H1 (cell line): ENCODE data around the gene TMCC1. TPM values are rescaled to one million over a fixed set of nuclear protein-coding genes. Genes with fewer than 3 reads are reported as not detected.
"Not testable (repeated sequence)": the region's sequence is repeated elsewhere in the genome, so short reads cannot be mapped to it uniquely, and the experiment has no call there.

ENCODE experiments used
- CTCF ChIA-PET: fragments of 300-600 bp; sonication (Branson Sonifier 250); formaldehyde crosslinking; loops from one replicate; lab custom pipeline; 2021; ENCODE audit not compliant: partially characterized antibody; lab: Charles Lee
- POLR2A ChIA-PET: fragments of 300-600 bp; sonication (Branson Sonifier 250); formaldehyde crosslinking; loops from one replicate; lab custom pipeline; 2021; ENCODE audit warnings: inconsistent platforms; ENCODE audit not compliant: partially characterized antibody; lab: Charles Lee
- DNase-seq, 2 experiments: peaks; one replicate each; pipeline versions ENCODE4 v3.0.0 to v3.0.0-alpha.2; 2010 to 2022; ENCODE audit warnings: low spot score in 2 of 2, low read depth in 1 of 2, mixed read lengths in 1 of 2
- FAIRE-seq: peaks from 2 replicates; lab custom pipeline; 2011; peaks lifted over from hg19 to GRCh38; lab: Jason Lieb, UNC
- H2AFZ ChIP-seq: 2 replicates; pipeline ENCODE4 v1.8.1; 2012; ENCODE audit warnings: low read length, inconsistent platforms
- H2AK5ac ChIP-seq: 2 replicates; pipeline ENCODE4 v1.6.1; 2013; ENCODE audit warnings: low read depth, low read length
- H2BK120ac ChIP-seq: replicated peaks from 2 replicates; pipeline ENCODE3; 2013; ENCODE audit warnings: low read depth, low read length, inconsistent platforms
- H2BK12ac ChIP-seq: 2 replicates; pipeline ENCODE4 v1.6.1; 2013; ENCODE audit warnings: low read depth, low read length
- H2BK15ac ChIP-seq: 2 replicates; pipeline ENCODE4 v1.6.1; 2013; ENCODE audit warnings: low read length
- H2BK20ac ChIP-seq: 2 replicates; pipeline ENCODE4 v1.6.1; 2013; ENCODE audit warnings: low read length
- H2BK5ac ChIP-seq: 2 replicates; pipeline ENCODE4 v1.6.1; 2013; ENCODE audit warnings: low read depth, low read length
- H3K14ac ChIP-seq: 2 replicates; pipeline ENCODE4 v1.6.1; 2013; ENCODE audit warnings: inconsistent platforms; ENCODE audit not compliant: insufficient read length
- H3K18ac ChIP-seq: 2 replicates; pipeline ENCODE4 v1.6.1; 2013; ENCODE audit warnings: low read length; ENCODE audit errors: extremely low read depth
- H3K23ac ChIP-seq: 2 replicates; pipeline ENCODE4 v1.6.1; 2013; ENCODE audit warnings: inconsistent platforms; ENCODE audit not compliant: insufficient read length
- H3K23me2 ChIP-seq: 2 replicates; pipeline ENCODE4 v1.6.1; 2013; ENCODE audit warnings: low read depth, low read length
- H3K27ac ChIP-seq: 2 replicates; pipeline ENCODE4 v1.6.1; 2011; ENCODE audit warnings: low read depth, low read length, inconsistent platforms
- H3K27me3 ChIP-seq, 4 experiments: replicated peaks in 1 of 4; 1 replicate in 1 of 4; 2 replicates in 3 of 4; pipeline versions ENCODE4 v1.6.1 to v1.8.1; 2011 to 2013; ENCODE audit warnings: low read length in 3 of 4, mild to moderate bottlenecking in 3 of 4, inconsistent platforms in 2 of 4, mixed read lengths in 2 of 4, moderate library complexity in 1 of 4; ENCODE audit not compliant: control insufficient read depth in 3 of 4, insufficient read depth in 3 of 4; ENCODE audit errors: extremely low read depth in 1 of 4
- H3K36me3 ChIP-seq, 4 experiments: 2 replicates each; pipeline versions ENCODE4 v1.6.1 to v1.8.1; 2011 to 2013; ENCODE audit warnings: mild to moderate bottlenecking in 4 of 4, low read length in 3 of 4, moderate library complexity in 2 of 4, control low read depth in 1 of 4, inconsistent platforms in 1 of 4; ENCODE audit not compliant: insufficient read depth in 4 of 4, control insufficient read depth in 2 of 4
- H3K4ac ChIP-seq: replicated peaks from 2 replicates; pipeline ENCODE3; 2013; ENCODE audit warnings: low read length, low read depth, mixed read lengths, inconsistent platforms; ENCODE audit not compliant: insufficient read length
- H3K4me1 ChIP-seq, 4 experiments: replicated peaks in 1 of 4; 1 replicate in 1 of 4; 2 replicates in 3 of 4; pipeline versions ENCODE4 v1.6.1 to v1.8.1; 2011 to 2013; ENCODE audit warnings: low read length in 3 of 4, inconsistent platforms in 2 of 4, mixed read lengths in 1 of 4; ENCODE audit not compliant: insufficient read depth in 4 of 4, control insufficient read depth in 3 of 4
- H3K4me2 ChIP-seq, 2 experiments: 2 replicates each; pipeline versions ENCODE4 v1.6.1 to v1.8.1; 2011 to 2013; ENCODE audit warnings: low read depth in 2 of 2, low read length in 2 of 2, control low read depth in 1 of 2, inconsistent platforms in 1 of 2, mild to moderate bottlenecking in 1 of 2; ENCODE audit not compliant: insufficient read depth in 1 of 2
- H3K4me3 ChIP-seq, 4 experiments: fragments of 200-600, 300-600 bp in 1 of 4; sonication (generic), shearing (Covaris generic), sonication (Bioruptor Twin) in 1 of 4; 2 replicates each; pipeline versions ENCODE4 v1.5.1 to v1.8.1; 2011 to 2016; ENCODE audit warnings: low read length in 4 of 4, low read depth in 3 of 4, control low read depth in 2 of 4, inconsistent platforms in 2 of 4, mild to moderate bottlenecking in 2 of 4, mixed read lengths in 1 of 4, moderate library complexity in 1 of 4; ENCODE audit not compliant: insufficient read depth in 2 of 4; ENCODE audit errors: extremely low read depth in 1 of 4
- H3K56ac ChIP-seq: replicated peaks from 2 replicates; pipeline ENCODE3; 2013; ENCODE audit warnings: low read depth, mild to moderate bottlenecking, mixed read lengths, low read length, inconsistent platforms; ENCODE audit not compliant: insufficient read length
- H3K79me1 ChIP-seq: 2 replicates; pipeline ENCODE4 v1.6.1; 2013; ENCODE audit warnings: low read depth, low read length, control low read depth
- H3K79me2 ChIP-seq, 2 experiments: 2 replicates each; pipeline versions ENCODE4 v1.6.1 to v1.8.1; 2012 to 2013; ENCODE audit warnings: low read length in 2 of 2, mild to moderate bottlenecking in 2 of 2, inconsistent platforms in 1 of 2; ENCODE audit not compliant: insufficient read depth in 2 of 2, control insufficient read depth in 1 of 2
- H3K9ac ChIP-seq, 4 experiments: replicated peaks in 1 of 4; 1 replicate in 1 of 4; 2 replicates in 3 of 4; pipeline versions ENCODE4 v1.6.1 to v1.8.1; 2011 to 2013; ENCODE audit warnings: low read depth in 3 of 4, low read length in 3 of 4, control low read depth in 2 of 4, mild to moderate bottlenecking in 2 of 4, moderate library complexity in 2 of 4, inconsistent platforms in 1 of 4; ENCODE audit errors: extremely low read depth in 1 of 4
- H3K9me3 ChIP-seq, 2 experiments: 2 replicates each; pipeline versions ENCODE4 v1.6.1 to v1.8.1; 2012 to 2013; ENCODE audit warnings: mild to moderate bottlenecking in 2 of 2, moderate library complexity in 2 of 2, control low read depth in 1 of 2, inconsistent platforms in 1 of 2, low read depth in 1 of 2, low read length in 1 of 2, mixed read lengths in 1 of 2; ENCODE audit not compliant: insufficient read depth in 2 of 2
- H4K20me1 ChIP-seq, 2 experiments: replicated peaks in 1 of 2; 2 replicates each; pipeline versions ENCODE3 to v1.8.1; 2011 to 2013; ENCODE audit warnings: inconsistent platforms in 2 of 2, low read length in 2 of 2, mild to moderate bottlenecking in 1 of 2; ENCODE audit not compliant: insufficient read depth in 2 of 2, control insufficient read depth in 1 of 2
- H4K5ac ChIP-seq: 2 replicates; pipeline ENCODE4 v1.6.1; 2013; ENCODE audit warnings: low read length, low read depth, mixed read lengths, inconsistent platforms; ENCODE audit not compliant: insufficient read length
- H4K8ac ChIP-seq: 2 replicates; pipeline ENCODE4 v1.8.0; 2013; ENCODE audit warnings: mild to moderate bottlenecking, moderate library complexity, low read length, inconsistent platforms; ENCODE audit not compliant: insufficient read depth; ENCODE audit errors: extremely low read depth
- H4K91ac ChIP-seq: replicated peaks from 2 replicates; pipeline ENCODE3; 2013; ENCODE audit warnings: low read length, mixed read lengths, inconsistent platforms; ENCODE audit not compliant: insufficient read length
- ATF2 ChIP-seq: IDR thresholded peaks from 2 replicates; pipeline ENCODE4 v1.6.1; 2012; ENCODE audit warnings: low read length, inconsistent platforms
- EGR1 ChIP-seq: IDR thresholded peaks from 2 replicates; pipeline ENCODE4 v1.6.1; 2011; ENCODE audit warnings: low read depth, low read length, borderline replicate concordance
- EP300 ChIP-seq, 2 experiments: IDR thresholded peaks; 1 replicate in 1 of 2; 2 replicates in 1 of 2; pipeline ENCODE4 v1.6.1; 2011 to 2012; ENCODE audit warnings: low read depth in 2 of 2, low read length in 2 of 2, mild to moderate bottlenecking in 2 of 2, borderline replicate concordance in 1 of 2, inconsistent platforms in 1 of 2, moderate library complexity in 1 of 2
- RNF2 ChIP-seq: fragments of 200-900, 300-1000 bp; sonication (generic); IDR thresholded peaks from 2 replicates; pipeline ENCODE4 v1.7.1; 2016; ENCODE audit warnings: borderline replicate concordance, low read depth, mild to moderate bottlenecking, antibody characterized with exemption, low read length; ENCODE audit not compliant: poor library complexity, severe bottlenecking; ENCODE audit errors: missing control alignments
- WGBS, 2 experiments: shearing (Covaris generic) in 1 of 2; methylation state at CpG; one replicate each; pipeline versions ENCODE4 v1.1.6 to v1.1.7; 2013 to 2015; ENCODE audit warnings: low lambda C conversion rate in 2 of 2, mixed read lengths in 2 of 2, inconsistent platforms in 1 of 2, low coverage in 1 of 2, missing lambda C conversion rate in 1 of 2; ENCODE audit not compliant: insufficient replicate concordance in 2 of 2, insufficient coverage in 1 of 2, insufficient read length in 1 of 2; ENCODE audit errors: extremely low coverage in 1 of 2, missing lambda C conversion rate in 1 of 2; 5-methylcytosine and 5-hydroxymethylcytosine counted together
- polyA plus RNA-seq, 7 experiments: library from polyadenylated mRNA; depleted of rRNA in 3 of 7; stranded (reverse) in 5 of 7; unstranded in 2 of 7; fragments of >200 nt in 5 of 7; fragments of 200-250 nt in 2 of 7; gene quantifications; 1 replicate in 5 of 7; 2 replicates in 1 of 7; 4 replicates in 1 of 7; pipeline versions ENCODE4 v1.2.1 to v1.2.3, GENCODE V29; 2011 to 2013; ENCODE audit warnings: missing spikeins in 2 of 7, mixed read lengths in 2 of 7
- total RNA-seq: library from RNA; stranded (reverse); fragmentation: NEBNext Ultra II Directional; extraction: Animal tissue kit (Norgen Biotek cat#: 25700); gene quantifications from 2 replicates; pipeline ENCODE4 v1.2.1, GENCODE V29; 2021

TMCC1 gene
- total and polyA plus RNA-seq, 2 of the 8 experiments (the other 6 are each of a cell fraction or from before 2014, with no cell fraction given) = 10.4 to 27.1 TPM

DNA sequence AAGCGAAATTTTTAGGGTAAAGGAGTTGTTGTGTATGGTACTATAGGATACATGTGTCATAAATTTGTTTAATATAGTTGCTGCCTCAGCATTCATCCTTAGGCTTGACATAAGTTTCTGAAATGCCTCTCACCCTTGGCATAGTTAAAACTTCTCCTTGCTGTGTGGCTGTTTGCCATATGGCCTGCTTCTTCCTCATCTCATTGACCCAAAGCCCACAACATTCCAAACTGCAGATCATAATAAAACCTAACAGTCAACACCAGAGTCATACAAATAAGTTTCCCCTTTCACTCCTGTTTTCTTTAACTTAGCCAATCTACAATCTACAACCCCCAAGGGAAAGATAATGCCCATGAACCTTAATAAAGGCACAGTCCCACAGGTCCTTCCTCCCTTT, 136.6 kb downstream of the TMCC1 start (continued):
- no peak for TF ChIP-seq ATF2
- no peak for TF ChIP-seq EP300 (IDR thresholded peaks at IDR 0.05; ENCODE audit: borderline replicate concordance in 1 of 2, low read depth in 2 of 2, low read length in 2 of 2)
- TF ChIP-seq RNF2 = no peak
- TF ChIP-seq EGR1 = no peak

DNA sequence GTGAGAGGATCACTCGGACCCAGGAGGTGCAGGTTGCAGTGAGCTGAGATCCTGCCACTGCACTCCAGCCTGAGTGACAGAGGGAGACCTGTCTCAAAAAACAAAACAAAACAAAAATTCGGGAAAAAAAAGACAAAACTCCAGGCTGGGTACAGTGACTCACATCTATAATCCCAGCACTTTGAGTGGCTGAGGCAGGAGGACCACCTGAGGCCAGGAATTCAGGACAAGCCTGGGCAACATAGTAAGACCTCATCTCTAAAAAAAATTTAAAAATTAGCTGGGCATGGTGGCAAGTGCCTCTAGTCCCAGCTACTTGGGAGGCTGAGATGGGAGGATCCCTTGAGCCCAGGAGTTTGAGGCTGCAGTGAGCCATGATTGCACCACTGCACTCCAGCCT, 142.4 kb downstream of the TMCC1 start:
- not testable (repeated sequence) for H3K4ac ChIP-seq, H2BK120ac ChIP-seq, H4K20me1 ChIP-seq, H3K36me3 ChIP-seq, H4K5ac ChIP-seq, H2BK5ac ChIP-seq, H4K91ac ChIP-seq, H2AFZ ChIP-seq, H3K23me2 ChIP-seq, H2BK20ac ChIP-seq, H3K27me3 ChIP-seq, H3K79me1 ChIP-seq, FAIRE-seq, H2AK5ac ChIP-seq, H3K4me3 ChIP-seq, H3K56ac ChIP-seq, H3K18ac ChIP-seq, H3K27ac ChIP-seq, H4K8ac ChIP-seq, H3K9me3 ChIP-seq, H3K23ac ChIP-seq, H3K4me1 ChIP-seq, H3K79me2 ChIP-seq, H3K4me2 ChIP-seq, H3K14ac ChIP-seq, H2BK15ac ChIP-seq, H2BK12ac ChIP-seq, H3K9ac ChIP-seq, DNase-seq
- CTCF ChIA-PET = interaction anchor here (0.7 kb wide), 1 partner anchor 767 kb away, joined by 4 read pairs; no protein-coding TSS in a partner anchor
- WGBS, 2 experiments = 86% methylated on average over 2 of the region's 2 CpGs; no CpG with 5 or more reads in 1 of the 2 experiments
- POLR2A ChIA-PET = interaction anchor here (0.7 kb wide), 1 partner anchor 37 kb away, joined by 3 read pairs; no protein-coding TSS in a partner anchor
